HG02610 (cell line): ENCODE results near the gene PRDM7.

Source experiments
- ATAC-seq: cut with Tn5 transposase; IDR thresholded peaks from one replicate; pipeline ENCODE4 v1.9.1; 2021; ENCODE audit warnings: mild to moderate bottlenecking, moderate library complexity; ENCODE audit not compliant: unreplicated experiment

The PRDM7 gene

DNA sequence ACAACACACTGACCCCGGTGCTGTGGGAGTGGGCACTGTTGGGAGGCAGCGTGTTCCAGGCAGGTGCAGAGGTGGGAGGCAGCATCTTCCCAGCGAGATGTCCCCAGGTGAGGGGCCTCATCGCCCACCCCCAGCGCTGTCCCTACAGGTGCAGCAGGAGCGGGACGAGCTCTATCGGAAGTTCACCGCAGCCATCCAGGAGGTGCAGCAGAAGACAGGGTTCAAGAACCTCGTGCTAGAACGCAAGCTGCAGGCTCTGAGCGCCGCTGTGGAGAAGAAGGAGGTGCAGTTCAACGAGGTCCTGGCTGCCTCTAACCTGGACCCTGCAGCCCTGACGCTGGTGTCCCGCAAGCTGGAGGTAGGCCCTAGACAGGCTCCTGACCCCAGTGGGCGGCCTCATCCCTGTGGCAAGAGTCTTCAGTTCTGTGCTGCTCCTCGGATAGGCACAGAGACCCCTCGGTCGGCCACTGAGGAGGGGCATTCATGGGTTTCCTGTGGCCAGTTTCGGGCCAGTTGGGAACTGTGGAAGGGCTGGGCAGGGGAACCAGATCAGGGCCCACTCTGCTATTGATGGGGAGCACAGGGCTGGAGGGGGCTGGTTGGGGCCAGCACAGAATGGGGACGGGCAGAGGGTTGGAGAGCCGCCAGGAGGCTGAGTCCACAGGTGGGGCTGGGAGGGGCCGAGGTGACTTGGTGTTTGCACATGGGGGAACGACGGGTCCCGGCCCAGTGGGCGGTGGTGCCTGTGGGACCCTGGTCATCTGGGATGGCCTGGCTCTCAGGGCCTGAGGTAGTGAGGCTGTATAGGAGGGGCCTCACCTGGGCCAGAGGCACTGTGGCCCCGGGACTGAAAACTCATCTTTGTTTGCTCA, 36.7 kb downstream of the PRDM7 start:
- no peak for ATAC-seq

DNA sequence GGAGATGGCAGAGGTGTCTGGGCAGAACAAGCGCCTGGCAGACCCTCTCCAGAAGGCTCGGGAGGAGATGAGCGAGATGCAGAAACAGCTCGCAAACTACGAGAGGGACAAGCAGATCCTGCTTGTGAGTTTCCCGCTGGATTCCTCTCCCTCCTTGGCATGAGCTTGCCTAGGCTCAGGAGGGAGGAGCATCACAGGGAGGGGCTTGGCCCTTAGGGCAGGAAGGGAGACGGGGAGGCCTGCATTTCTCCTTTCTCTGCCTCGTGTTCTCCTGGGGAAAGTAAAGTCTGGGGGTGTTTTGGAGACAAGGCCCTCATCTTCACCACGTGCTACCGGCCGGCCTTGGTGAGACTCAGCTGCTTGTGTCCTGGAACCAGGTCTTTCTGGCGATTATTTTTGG, 39.9 kb downstream of the PRDM7 start:
- ATAC-seq: no peak

DNA sequence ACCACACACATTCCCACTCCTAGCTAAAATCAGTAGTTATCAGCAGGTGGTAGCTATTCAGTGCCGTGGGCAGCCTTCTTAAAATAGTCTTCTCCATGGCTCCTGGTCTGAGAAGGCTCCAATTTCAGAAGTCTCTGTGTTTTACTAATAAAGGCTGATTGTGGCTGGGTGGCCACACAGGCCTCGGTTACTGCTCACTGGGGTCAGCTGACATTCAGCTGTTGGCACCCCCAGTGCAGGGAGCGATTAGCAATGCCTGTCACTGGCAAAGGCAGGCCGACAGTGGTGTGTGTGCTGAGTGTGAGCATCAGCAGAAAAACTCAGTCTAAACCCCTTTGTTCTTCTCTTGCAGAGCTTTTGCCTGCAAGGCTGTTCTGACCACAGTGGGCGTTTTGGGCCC, 41.2 kb downstream of the PRDM7 start:
- ATAC-seq: no peak

DNA sequence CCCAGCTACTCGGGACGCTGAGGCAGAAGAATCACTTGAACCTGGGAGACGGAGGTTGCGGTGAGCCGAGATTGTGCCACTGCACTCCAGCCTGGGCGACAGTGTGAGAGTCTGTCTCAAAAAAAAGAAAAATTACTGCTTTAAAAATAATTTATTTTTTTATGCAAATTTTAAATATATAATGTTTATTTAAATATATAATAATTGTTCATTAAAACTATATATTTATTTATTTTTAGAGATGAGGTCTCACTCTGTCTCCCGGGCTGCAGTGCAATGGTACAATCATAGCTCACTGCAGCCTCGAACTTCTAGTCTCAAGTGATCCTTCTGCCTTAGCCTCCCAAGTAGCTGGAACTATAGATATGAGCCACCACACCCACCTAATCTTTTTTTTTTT, 42.6 kb downstream of the PRDM7 start:
- no peak for ATAC-seq

DNA sequence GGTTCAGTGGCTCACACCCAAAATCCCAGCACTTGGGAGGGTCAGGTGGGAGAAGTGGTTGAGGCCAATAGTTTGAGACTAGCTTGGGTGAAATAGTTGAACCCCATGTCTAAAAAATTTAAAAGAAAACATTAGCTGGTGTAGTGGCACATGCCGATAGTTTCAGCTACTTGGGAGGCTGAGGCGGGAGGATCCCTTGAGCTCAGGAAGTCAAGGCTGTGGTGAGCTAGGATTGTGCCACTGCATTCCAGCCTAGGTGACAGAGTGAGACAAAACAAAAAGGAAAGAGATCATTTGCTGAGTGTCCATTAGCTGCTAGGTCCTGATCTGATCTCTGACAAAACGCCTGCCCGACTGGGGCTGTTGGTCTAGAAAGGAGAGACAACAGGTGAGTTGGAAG, 43.7 kb downstream of the PRDM7 start:
- ATAC-seq: no peak

DNA sequence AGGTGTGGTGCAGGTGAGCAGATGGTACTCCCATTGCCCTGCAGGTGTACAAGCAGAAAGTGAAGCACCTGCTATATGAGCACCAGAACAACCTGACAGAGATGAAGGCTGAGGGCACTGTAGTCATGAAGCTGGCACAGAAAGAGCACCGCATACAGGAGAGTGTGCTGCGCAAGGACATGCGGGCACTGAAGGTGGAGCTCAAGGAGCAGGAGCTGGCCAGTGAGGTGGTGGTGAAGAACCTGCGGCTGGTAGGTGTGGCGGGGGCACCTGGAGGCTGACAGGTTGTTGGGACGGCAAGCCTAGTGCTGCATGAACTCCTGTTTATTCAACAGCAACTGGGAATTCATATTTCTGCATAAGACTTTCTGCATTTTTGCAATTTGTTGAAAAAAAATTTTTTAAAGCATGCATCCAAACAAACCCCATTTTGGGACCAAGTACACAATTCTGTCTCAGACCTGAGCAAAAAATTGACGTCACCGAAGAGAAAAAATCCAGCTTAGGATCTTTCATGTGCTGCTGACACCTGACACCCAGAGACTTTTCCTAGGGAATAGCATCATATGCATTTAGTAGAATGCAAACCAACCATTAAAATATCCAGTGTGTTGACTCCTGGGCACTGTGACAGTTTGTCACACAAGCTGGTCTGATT, 44.3 kb downstream of the PRDM7 start:
- no peak for ATAC-seq

DNA sequence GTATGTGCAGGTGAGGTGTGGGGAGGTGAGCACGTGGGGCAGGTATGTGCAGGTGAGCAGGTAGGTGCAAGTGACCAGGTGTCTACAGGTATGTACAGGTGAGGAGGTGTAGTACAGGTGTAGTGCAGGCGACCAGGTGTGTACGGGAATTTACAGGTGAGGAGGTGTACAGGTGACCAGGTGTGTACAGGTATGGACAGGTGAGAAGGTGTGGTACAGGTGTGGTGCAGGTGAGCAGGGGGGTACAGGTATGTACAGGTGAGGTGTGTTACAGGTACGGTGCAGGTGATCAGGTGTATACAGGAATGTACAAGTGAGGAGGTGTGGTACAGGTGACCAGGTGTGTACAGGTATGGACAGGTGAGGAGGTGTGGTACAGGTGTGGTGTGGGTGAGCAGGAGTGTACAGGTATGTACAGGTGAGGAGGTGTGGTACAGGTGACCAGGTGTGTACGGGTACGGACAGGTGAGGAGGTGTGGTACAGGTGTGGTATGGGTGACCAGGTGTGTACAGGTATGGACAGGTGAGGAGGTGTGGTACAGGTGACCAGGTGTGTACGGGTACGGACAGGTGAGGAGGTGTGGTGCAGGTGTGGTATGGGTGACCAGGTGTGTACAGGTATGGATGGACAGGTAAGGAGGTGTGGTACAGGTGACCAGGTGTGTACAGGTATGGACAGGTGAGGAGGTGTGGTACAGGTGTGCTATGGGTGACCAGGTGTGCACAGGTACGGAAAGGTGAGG, 45.0 kb downstream of the PRDM7 start:
- no peak for ATAC-seq

DNA sequence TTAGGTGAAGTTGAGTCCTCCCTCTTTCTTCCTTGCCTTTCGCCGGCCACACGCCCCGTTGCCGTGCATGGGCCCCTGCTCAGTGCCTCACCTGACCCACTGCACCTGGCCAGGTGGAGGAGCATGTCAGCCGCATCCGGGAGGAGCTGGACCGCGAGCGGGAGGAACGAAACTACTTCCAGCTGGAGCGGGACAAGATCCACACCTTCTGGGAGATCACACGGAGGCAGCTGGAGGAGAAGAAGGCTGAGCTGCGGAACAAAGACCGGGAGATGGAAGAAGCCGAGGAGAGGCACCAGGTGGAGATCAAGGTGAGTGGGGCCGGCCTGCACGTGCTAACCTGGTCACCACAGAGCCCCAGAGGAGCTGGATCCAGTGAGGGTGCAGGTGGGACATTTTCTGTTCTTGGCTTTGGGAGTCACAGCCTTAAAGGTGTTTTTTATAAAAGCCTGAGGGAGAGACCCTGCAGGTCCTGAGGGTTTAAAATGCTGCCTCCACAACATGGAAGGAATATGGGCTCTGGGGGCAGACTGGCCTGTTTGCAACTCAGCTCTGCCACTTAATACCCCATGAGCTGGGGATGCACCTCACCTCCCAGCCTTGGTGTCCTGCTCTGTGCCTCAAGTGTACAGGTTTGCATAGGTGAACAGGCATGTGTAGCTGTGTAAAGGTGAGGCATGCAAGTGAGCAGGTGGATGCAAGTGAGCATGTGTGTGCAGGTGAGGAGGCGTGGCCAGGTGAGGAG, 45.8 kb downstream of the PRDM7 start:
- no peak for ATAC-seq

DNA sequence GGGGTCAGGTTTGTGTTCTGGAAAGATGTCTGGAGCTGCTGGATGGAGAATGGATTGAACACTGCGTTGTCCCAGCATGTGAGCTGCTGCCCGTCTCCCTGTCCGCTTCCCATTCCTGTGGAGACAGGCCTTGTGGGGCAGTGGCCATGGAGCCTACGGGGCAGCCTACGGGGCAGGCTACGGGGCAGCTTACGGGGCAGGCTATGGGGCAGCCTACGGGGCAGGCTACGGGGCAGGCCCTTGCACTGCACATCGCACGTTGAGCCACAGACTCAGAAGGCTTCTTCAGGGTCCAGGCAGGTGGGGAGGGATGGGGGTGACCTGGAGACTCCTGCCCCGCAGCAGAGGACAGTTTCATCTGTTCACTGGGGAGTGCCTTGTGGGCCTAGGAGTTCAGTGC, 48.1 kb downstream of the PRDM7 start:
- ATAC-seq: no peak

DNA sequence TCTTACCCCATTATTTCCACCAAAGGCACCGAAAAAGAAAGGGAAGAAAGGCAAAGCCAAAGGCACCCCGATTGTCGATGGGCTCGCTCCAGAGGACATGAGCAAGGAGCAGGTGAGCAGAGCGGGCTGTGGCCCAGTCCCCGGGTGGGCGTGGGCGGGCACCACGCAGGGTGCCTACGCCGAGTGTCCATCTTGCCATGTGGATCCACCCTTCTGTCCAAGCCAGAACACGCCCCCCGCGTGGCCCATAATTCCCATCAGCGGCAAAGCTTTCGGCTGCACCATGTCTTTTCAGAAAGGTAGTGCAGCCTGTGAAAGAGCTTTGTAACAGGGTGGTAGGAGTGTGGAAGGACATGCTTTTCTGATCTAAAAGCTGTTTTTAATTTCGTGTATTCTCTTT, 49.5 kb downstream of the PRDM7 start:
- ATAC-seq: no peak

DNA sequence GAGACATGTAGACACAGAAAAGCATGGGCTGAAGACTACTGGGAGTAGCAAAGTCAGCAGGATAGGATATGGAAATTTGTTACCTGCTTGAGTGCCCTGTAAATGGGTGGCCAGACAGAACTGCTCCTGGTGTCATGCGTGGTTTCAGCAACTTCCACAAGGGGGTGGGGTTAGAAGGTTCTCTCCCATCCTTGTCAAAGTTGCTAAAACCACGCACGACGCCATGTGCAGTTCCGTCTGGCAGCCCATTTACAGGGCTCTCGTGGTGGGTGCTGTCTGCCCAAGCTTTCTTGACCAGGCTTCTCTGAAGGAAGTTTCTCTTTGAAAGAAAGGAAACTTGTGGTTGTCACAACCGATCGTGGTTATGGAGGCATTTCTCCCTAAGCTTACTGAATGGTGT, 51.0 kb downstream of the PRDM7 start:
- ATAC-seq: no peak

DNA sequence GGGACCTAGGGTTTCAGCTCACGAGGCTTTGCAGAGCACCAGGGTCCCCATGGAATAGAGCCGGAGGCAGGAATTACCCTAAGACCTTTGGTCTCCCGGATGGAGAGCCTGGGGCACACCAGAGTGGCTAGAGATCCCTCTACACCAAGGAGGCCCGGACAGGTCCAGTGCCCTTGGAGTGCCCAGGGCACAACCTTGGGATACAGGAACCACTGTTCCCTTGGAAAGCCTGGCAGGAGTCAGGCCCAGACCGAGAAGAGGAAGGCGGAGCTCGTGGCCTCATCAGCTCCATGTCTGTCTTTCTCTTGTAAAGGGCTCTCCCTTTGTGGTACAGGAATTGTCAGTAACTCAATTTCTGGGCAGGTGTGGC, 54.1 kb downstream of the PRDM7 start:
- no peak for ATAC-seq

DNA sequence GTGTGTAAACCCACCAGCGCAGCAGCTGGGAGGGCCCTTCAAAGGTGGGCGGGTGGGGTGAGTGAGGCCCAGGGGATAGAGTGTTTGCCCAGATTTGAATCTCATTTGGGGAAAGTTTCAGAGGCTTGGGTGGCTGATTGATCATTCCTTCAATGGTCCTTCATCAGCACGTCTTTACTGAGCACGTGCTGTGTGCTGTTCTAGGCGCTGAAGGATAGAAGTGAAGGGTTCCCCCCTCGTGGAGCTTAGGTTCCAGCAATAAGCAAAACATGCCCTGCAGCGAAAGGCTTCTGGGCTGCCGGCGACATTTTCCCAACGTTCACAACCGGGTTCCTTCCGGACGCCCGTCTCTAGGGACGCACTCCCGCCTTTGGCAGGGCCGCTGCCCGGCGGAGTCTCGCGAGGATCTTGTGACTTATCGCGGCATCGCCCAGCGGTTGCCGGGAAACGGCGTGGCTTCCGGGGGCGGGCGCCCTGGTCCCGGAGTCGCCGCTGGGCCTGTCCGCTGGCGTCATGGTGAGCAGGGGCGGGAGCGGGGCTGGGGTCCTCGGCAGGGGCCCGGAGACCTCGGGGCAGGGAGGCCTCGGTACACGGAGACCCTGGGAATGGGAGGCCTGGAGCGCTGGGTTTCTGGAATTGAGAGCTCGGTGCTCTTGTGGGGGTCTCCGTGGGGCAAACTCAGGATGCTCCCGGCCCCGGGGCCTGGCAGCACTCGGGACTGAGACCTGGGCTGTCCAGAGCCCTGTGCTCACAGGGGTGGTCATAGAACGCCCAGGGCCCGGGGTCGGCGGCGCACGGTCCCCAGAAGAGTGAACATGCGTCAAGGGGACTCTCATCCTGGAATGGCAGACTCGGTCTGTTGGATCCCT, 54.7 kb downstream of the PRDM7 start:
- ATAC-seq: peak; percentile 86

DNA sequence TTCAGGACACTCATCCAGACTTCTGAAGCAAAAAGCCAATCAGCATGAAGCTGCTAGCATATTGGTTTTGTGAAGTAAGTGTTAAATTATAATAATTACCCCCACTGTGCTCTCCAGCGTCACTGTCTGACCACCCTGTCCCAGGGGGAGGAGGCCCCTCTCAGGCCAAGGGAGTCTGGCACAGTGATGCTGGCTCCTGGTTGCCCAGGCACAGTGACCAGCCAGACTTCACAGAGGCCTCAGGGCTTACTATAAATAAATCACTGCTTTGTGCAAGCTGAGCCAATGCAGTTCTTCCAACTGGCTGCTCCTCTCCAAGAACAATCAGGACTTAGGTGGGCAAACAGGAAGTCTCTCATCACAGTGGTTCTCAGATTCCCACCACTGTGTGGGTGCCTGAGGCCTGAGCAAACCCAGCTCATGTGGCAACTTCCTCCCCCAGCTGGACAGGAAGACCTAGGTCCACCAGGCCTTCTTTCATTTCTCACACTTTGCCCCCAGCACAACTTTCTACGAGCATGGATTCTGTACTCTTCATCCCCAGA, 56.2 kb downstream of the PRDM7 start:
- no peak for ATAC-seq

DNA sequence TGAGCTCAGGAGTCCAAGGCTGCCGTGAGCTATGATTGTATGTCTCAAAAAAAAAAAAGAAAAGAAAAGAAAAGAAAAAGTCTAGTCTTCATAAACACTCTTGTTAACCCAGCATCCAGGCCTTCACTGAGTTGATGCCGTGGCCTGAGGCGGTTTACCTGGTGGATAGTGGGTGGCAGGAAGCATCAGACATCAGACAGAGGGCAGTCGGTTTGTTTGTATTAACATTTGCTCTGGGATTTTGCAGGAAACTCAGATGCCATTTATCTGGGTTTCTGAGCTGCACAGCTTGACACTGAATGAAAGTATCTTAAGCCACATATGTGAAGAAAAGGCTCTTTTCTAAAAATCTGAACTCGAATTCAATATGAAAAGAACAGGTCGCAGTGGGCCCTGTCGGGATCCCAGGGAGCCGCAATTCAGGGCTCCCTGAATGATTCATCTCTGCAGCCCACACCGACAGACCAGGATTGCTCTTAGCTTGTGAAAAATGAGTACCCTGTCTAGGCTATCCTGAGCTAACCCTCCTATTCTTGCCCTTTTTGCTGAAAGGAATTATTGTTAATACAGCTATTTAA, 56.8 kb downstream of the PRDM7 start:
- ATAC-seq: no peak

DNA sequence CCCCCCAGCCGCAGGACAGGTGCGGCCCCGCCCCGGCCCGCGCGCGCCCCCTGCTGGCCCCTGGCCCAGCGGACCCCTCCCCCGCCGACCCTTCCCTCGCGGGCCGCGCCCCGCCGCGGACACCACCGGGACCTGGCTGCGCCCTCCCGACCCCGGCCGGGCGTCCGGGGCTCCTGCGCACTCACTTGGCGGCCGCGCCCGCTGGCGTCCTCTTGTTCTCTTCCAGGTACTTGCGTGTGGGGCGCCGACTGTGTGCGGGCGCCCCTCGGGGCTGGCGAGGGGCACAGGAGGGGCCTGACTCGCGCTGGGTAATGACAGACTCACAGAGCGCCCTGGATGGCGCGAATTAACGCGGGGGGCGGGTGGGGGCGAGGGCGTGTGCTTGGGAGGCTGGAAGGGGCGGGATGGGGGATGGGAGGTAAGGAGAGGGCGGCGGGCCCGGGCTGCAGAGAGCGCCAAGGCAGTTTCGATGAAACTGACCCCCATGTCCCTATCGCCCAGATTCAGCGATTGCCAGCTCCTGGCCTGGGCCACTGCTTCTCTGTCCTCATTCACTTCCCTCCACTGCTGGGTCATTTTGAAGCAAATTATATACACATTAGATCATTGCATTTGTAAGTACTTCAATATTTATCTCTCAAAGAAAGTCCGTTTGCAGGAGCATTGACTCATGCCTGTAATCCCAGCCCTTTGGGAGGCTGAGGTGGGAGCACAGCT, 57.4 kb downstream of the PRDM7 start:
- ATAC-seq: no peak

DNA sequence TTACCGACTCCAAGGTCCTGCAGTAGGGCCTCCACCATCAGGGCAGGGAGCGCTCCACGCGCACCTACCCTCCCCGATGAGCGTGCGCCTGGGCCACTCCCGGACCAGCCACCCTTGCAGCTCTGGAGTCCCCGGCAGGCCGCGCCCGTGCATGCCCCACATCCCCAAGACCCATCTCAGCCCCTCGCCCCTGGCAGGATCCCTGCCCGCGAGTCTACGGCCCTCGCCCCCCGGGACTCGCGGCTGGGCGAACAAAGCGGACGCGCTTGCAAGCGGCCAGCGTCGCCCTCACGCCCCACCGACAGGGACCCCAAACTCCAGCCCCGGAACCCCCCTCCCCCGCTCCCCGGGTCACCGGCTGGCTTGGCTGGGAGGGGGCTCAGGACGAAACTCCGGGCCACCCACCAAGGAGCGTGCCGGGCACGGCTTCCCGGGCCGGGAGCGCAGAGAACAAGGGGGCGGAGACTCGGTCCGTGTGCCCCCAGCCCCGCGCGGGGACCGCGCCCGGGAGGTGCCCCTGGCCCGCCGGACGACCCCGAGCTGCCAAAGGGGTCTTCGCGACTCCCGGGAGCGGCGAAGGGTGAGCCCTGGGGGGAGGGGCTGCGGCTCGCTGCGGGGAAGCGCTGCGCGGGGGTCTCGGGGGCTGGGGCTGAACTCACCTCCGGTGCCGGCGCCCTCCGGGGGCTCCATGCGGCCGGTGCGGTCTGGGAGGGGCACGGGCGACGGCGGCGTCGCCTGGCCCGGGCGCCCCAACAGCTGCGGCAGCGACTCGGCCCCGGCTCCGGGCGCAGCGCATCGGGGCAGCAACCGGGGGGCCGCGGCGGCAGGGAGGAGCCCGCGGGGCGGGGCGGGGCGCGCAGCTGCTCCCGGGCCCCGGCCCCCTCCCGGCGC, 58.2 kb downstream of the PRDM7 start, which contains the start of gene DBNDD1:
TSS of gene DBNDD1 (minus strand) at position 805 of the 891 bp plus-strand sequence. CDS start at position 690, 115 bp downstream.
- no peak for ATAC-seq

DNA sequence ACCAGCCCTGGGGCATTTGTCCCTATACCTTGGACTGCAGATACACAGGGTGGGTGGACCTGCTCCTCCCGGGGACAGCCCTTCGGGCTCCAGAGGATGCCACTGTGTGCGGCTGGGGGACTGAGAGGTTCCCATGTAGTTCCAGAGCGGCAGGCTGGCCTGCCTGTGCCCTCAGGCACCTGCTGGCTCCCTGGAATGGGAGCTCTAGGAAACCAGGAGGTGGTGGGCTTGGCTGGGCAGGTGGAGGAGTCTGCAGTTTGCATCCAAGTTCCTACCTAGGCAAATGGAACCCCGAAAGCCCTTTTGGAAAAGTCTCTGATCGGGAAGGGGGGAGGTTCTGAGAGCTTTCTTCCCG, 58.9 kb downstream of the PRDM7 start:
- no peak for ATAC-seq
